ENCODE results near the gene CYP2A7.
"Not testable (repeated sequence)": the region's sequence is repeated elsewhere in the genome, so short reads cannot be mapped to it uniquely, and the experiment has no call there.

CYP2A7 gene

GRCh38 chr19:40882062-40882461 is at the start of gene CYP2A7:
Gene CYP2A7 (minus strand): TSS chr19:40882231. CDS start chr19:40882210, 21 bp downstream.
- in situ Hi-C loops (cut with MboI; ENCODE audit: low sequenced_read_pairs): not testable (repeated sequence)

DNA sequence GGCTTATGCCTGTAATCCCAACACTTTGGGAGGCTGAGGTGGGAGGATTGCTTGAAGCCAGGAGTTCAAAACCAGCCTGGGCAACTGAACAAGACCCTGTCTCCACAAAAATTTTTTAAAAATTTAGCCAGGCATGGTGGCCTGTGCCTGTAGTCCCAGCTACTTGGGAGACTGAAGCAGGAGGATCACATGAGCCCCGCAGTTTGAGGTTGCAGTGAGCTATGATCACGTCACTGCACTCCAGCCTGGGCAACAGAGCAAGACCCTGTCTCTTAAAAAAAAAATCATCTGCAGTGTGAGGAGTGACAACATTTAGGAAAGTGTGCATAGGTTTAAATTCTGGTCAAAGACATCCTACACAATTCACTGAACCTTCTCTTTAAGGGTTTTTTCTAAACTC is 48.8 kb upstream of the CYP2A7 start:
- in situ Hi-C loops (cut with MboI; ENCODE audit: low sequenced_read_pairs): not testable (repeated sequence)

DNA sequence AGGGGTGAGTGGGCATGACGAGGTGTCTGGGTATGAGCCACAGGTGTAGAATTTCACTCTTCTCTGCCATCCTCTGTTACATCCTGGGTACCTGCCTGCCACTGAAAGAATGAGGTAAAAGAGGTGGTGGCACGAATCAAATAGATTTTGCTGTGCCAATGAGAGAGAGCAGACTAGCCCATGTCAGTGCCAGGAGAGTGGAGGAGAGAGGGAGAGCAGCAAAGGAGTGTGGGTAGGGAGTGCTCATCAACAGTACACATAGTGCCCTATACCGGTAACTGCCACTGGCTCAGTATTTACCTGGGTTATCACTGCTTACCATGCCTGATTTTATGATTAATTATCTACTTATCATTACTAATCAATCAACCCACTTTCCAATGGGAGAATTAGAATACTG is 47.9 kb upstream of the CYP2A7 start:
- in situ Hi-C loops (cut with MboI; ENCODE audit: low sequenced_read_pairs): not testable (repeated sequence)

DNA sequence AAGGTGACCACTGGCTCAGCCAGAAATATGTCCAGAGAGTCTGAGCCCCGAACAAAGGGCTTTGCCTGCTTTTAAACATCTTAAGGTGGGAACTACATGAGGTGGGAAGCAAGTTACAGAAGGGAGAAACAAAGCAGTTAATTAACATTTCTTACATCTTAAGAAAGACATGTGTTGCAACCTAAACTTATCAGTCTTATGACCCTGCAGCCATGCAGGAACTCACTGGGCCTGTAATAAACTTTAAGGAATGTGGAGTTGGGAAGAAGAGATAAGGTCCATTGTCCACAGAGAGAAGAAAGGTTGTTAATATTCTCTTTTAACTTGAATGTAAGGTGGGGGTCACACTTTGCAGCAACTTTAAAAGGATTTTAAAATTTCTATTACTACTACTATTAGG is 46.8 kb upstream of the CYP2A7 start:
- in situ Hi-C loops (cut with MboI; ENCODE audit: low sequenced_read_pairs): no loop called here

DNA sequence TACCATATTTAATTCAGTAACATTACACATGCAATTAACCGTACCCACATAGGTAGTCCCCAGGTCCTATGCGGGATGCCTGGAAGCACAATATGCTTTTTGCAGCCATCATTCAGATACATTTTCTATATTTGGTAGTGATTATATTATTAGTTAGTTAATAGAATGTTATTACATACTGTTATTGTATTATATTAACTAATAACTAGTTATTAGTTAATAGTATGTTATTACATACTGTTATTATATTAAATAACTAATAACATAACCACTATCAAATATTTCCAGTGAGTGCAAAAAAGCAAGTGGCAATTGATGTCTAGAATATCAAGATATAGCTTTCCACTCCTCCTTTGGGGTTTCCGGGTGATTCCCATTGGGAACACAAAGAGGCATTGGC is 45.5 kb upstream of the CYP2A7 start:
- in situ Hi-C loops (cut with MboI; ENCODE audit: low sequenced_read_pairs): no loop called here

DNA sequence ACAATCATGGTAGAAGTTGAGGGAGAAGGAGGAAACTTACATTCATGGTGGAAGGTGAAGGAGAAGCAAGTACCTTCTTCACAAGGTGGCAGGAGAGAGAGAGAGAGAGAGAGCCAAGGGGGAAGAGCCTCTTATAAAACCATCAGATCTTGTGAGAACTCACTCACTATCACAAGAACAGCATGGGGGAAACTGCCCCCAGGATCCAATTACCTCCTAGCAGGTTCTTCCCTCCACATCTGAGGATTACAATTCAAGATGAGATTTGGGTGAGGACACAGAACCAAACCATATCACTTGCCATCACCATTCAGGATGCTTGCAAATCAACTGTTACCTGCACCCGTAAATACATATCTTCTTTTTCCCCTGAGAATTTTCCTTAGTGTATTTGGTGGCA is 44.2 kb upstream of the CYP2A7 start:
- in situ Hi-C loops (cut with MboI; ENCODE audit: low sequenced_read_pairs): not testable (repeated sequence)

DNA sequence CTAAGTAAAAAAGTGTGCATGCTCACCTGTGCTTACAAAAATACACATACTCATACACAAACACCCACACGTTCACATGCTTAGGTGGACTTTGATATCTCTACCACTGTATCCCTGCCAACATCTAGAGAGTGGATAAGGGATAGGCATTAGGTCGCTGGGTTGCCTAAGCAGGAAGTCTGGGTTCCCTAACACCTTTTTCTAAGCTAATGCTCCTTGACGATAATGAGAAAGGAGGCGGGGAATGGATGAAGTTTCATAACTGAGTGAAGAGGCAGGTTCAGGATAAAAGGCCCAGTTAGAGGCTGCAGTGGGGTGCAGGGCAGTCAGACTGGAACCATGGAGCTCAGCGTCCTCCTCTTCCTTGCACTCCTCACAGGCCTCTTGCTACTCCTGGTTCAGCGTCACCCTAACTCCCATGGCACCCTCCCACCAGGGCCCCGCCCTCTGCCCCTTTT is 41.9 kb upstream of the CYP2A7 start:
- in situ Hi-C loops (cut with MboI; ENCODE audit: low sequenced_read_pairs): no loop called here

DNA sequence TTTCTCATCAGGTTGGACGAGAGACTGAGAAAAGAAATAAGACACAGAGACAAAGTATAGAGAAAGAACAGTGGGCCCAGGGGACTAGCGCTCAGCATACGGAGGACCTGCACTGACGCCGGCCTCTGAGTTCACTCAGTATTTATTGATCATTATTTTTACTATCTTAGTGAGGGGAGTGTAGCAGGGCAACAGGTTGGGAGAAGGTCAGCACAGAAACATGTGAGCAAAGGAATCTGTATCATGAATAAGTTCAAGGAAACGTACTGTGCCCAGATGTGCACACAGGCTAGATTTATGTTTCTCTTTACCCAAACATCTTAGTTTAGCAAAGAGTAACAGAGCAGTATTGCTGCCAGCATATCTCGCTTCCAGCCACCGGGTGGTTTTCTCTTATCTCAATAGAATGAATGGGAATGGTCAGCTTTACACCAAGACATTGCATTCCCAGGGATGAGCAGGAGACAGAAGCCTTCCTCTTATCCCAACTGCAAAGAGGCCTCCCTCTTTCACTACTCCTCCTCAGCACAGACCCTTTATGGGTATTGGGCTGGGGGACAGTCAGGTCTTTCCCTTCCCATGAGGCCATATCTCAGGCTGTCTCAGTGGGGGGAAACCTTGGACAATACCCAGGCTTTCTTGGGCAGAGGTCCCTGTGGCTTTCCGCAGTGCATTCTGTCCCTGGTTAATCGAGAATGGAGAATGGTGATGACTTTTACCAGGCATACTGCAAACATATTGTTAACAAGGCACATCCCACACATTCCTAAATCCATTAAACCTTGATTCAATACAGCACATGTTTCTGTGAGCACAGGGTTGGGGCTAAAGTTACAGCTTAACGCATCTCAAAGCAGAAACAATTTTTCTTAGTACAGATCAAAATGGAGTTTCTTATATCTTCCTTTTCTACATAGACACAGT is 40.5 kb upstream of the CYP2A7 start:
- in situ Hi-C loops (cut with MboI; ENCODE audit: low sequenced_read_pairs): not testable (repeated sequence)

DNA sequence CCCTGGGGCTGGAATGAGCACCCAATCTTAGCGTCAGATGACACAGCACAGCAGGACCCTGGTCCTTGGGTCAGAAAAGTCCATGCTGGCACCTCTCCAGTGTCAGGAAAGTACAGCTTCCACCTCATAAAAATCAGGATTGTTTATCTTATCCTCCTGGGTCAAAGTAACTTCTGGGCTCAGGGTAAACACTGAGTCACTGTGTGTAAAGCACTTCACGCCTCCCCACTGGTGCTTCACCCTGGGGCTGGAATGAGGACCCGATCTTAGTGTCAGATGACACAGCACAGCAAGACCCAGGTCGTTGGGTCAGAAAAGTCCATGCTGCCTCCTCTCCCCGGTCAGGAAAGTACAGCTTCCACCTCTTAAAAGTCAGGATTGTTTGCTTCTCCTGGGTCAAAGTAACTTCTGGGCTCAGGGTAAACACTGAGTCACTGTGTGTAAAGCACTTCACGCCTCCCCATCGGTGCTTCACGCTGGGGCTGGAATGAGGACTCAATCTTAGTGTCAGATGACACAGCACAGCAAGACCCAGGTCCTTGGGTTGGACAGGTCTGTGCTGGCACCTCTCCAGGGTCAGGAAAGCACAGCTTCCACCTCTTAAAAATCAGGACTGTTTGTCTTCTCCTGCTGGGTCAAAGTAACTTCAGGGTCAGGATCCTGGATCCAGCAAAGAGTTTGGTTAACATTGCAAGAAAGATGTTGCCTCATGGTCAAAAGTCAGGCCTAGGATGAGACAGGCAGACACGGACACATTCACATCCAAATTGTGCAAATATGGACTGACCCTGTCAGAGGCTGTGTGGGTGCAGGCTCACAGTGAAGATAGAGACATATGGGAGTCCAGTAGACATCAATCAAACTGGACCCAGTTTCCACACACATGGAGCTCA is 39.2 kb upstream of the CYP2A7 start:
- in situ Hi-C loops (cut with MboI; ENCODE audit: low sequenced_read_pairs): no loop called here

GRCh38 chr19:40920300-40921004 is 38.4 kb upstream of the CYP2A7 start:
- in situ Hi-C loops (cut with MboI; ENCODE audit: low sequenced_read_pairs): no loop called here

DNA sequence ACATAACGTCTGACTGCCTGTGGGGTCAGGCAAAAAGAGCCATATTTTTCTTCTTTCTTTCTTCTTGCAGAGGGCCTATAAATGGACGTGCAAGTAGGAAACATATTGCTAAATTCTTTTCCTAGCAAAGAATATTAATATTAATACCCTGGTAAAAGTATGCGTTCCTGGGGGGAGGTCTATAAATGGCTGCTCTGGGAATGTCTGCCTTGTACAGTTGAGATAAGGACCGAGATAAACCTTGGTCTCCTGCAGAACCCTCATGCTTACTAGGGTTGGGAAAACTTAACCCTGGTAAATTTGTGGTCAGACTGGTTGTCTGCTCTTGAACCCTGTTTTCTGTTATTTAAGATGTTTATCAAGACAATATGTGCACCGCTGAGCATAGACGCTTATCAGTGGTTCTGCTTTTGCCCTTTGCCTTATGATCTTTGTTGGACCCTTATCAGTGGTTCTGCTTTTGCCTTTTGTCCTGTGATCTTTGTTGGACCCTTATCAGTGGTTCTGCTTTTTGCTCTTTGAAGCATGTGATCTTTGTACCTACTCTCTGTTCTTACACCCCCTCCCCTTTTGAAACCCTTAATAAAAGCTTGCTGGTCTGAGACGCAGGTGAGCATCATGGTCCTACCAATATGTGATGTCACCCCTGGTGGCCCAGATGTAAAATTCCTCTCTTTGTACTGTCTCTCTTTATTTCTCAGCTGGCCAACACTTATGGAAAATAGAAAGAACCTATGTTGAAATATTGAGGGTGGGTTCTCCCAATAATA is 37.7 kb upstream of the CYP2A7 start:
- in situ Hi-C loops (cut with MboI; ENCODE audit: low sequenced_read_pairs): not testable (repeated sequence)

DNA sequence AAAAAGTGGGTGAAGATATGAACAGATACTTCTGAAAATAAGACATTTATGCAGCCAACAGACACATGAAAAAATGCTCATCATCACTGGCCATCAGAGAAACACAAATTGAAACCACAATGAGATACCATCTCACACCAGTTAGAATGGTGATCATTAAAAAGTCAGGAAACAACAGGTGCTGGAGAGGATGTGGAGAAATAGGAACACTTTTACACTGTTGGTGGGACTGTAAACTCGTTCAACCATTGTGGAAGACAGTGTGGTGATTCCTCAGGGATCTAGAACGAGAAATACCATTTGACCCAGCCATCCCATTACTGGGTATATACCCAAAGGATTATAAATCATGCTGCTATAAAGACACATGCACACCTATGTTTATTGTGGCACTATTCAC is 36.3 kb upstream of the CYP2A7 start:
- in situ Hi-C loops (cut with MboI; ENCODE audit: low sequenced_read_pairs): not testable (repeated sequence)

DNA sequence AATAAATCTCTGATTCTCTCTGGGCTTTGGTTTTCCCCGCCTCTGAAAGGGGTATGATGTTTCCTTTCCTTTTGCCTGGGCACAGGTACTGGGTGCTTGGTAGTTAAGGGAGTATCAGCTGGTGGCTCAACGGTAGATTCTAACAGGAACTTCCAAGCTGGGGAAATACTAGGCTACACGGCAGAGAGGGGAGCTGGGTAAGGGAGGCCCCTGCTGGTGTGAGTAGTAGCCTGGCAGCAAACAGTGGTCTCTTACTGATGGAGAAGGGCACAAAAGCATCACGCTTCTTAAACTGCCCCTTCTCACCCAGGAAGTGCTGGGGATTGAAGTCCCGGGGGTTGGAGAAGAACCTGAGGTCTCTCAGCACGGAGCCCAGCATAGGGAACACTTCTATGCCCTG is 26.9 kb upstream of the CYP2A7 start:
- in situ Hi-C loops (cut with MboI; ENCODE audit: low sequenced_read_pairs): no loop called here

GRCh38 chr19:40907968-40908735 is 26.1 kb upstream of the CYP2A7 start:
- in situ Hi-C loops (cut with MboI; ENCODE audit: low sequenced_read_pairs): no loop called here

DNA sequence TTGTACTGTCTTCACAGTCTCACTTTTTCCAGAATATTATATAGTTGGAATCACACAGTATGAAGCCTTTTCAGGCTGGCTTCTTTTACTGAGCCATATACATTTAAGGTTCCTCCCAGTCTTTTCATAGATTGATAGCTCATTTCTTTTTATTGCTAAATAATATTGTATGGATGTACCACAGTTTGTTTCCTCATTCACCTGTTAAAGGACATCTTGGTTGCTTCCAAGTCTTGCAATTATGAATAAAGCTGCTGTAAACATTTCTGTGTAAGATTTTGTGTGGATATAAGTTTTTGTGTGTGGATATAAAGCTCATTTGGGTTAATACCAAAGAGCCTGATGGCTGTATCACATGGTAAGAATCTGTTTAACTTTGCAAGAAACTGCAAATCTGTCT is 24.5 kb upstream of the CYP2A7 start:
- in situ Hi-C loops (cut with MboI; ENCODE audit: low sequenced_read_pairs): no loop called here

- in situ Hi-C loops (cut with MboI; ENCODE audit: low sequenced_read_pairs): not testable (repeated sequence)
Observed at GRCh38 chr19:40904673-40905156, 22.7 kb upstream of the CYP2A7 start.

GRCh38 chr19:40901975-40902750 is 20.1 kb upstream of the CYP2A7 start:
- in situ Hi-C loops (cut with MboI; ENCODE audit: low sequenced_read_pairs): not testable (repeated sequence)

GRCh38 chr19:40900521-40900920 is 18.5 kb upstream of the CYP2A7 start:
- in situ Hi-C loops (cut with MboI; ENCODE audit: low sequenced_read_pairs): not testable (repeated sequence)

DNA sequence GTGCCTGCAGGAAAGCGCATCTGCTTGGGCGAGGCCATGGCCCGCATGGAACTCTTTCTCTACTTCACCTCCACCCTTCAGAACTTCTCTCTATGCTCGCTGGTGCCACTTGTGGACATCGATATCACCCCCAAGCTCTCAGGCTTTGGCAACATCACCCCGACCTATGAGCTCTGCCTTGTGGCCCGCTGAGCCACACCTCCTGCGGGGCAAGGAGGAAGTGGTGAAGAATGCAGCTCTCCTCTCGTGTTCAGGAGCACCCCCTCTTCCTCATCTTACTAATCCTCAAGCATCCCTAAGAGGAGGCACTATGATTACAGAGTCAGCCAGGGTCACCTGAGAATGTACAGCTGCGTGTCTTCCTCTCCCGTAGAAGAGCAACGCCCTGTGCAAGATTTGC is 17.9 kb upstream of the CYP2A7 start:
- in situ Hi-C loops (cut with MboI; ENCODE audit: low sequenced_read_pairs): not testable (repeated sequence)
